Stimulated activated effector memory CD8-positive, alpha-beta T cell treated with anti-CD3 and anti-CD28 coated beads, Interleukin-12 subunit alpha, Interleukin-12 subunit beta, amount 100 ng/mL, for 72 hours (primary cell): Measurements from ENCODE around the gene NELL2.

ENCODE experiments used
- ATAC-seq: fragments of 150-1000 bp; cut with Tn5 transposase; 2 replicates; pipeline ENCODE4 v1.10.0; 2021
- DNase-seq, 2 donors: peaks; one replicate each; pipeline ENCODE4 v3.0.0; 2021 to 2022; ENCODE audit warnings: low spot score in 2 of 2
- H3K27ac Mint-ChIP-seq: one replicate; pipeline ENCODE4 v1.8.0; 2022; ENCODE audit warnings: mild to moderate bottlenecking, mixed read lengths
- H3K36me3 Mint-ChIP-seq: one replicate; pipeline ENCODE4 v1.8.0; 2022; ENCODE audit warnings: mild to moderate bottlenecking, mixed read lengths
- H3K4me1 Mint-ChIP-seq: one replicate; pipeline ENCODE4 v1.8.0; 2022; ENCODE audit warnings: mixed read lengths
- H3K4me3 Mint-ChIP-seq: one replicate; pipeline ENCODE4 v1.8.0; 2022; ENCODE audit warnings: mild to moderate bottlenecking, mixed read lengths
- H3K9me3 Mint-ChIP-seq: one replicate; pipeline ENCODE4 v1.8.0; 2022; ENCODE audit warnings: mixed read lengths

Gene NELL2

GRCh38 chr12:44544018-44544417 is 332.1 kb downstream of the NELL2 start:
- no peak for DNase-seq
- Mint-ChIP-seq H3K9me3 (no peaks in the 10 kb centered on the region), H3K27ac (no peak overlapping the region), H3K4me3 (no peak overlapping the region), H3K36me3 (no peaks in the 10 kb centered on the region), H3K4me1 (no peaks in the 10 kb centered on the region)
- ATAC-seq: no peak

- Mint-ChIP-seq H3K9me3 (no peaks in the 10 kb centered on the region), H3K27ac (no peak overlapping the region)
- DNase-seq: no peak
Measured at GRCh38 chr12:44542716-44543115, 333.4 kb downstream of the NELL2 start.

GRCh38 chr12:44537354-44537753 is 338.8 kb downstream of the NELL2 start:
- no peak overlapping the region for H3K4me3 Mint-ChIP-seq
- no peaks in the 10 kb centered on the region for H3K9me3 Mint-ChIP-seq
- ATAC-seq (no peak), DNase-seq (no peak)
- H3K36me3 Mint-ChIP-seq: no peaks in the 10 kb centered on the region
- H3K27ac Mint-ChIP-seq: no peak overlapping the region
- no peaks in the 10 kb centered on the region for H3K4me1 Mint-ChIP-seq

More at GRCh38 chr12:44542716-44543115, 333.4 kb downstream of the NELL2 start:
- H3K36me3 Mint-ChIP-seq: no peaks in the 10 kb centered on the region
- no peaks in the 10 kb centered on the region for H3K4me1 Mint-ChIP-seq
- no peak overlapping the region for H3K4me3 Mint-ChIP-seq
- ATAC-seq: no peak

- no peak overlapping the region for H3K27ac Mint-ChIP-seq
- ATAC-seq: no peak
- DNase-seq: no peak
Measured at GRCh38 chr12:44532940-44533339, 343.2 kb downstream of the NELL2 start.

GRCh38 chr12:44531320-44531971 is 344.7 kb downstream of the NELL2 start:
- H3K27ac Mint-ChIP-seq: no peak overlapping the region
- H3K4me1 Mint-ChIP-seq: no peaks in the 10 kb centered on the region
- no peak for ATAC-seq
- no peak for DNase-seq
- no peak overlapping the region for H3K4me3 Mint-ChIP-seq
- H3K36me3 Mint-ChIP-seq: no peaks in the 10 kb centered on the region
- no peaks in the 10 kb centered on the region for H3K9me3 Mint-ChIP-seq

More at GRCh38 chr12:44532940-44533339, 343.2 kb downstream of the NELL2 start:
- Mint-ChIP-seq H3K4me3 (no peak overlapping the region), H3K9me3 (no peaks in the 10 kb centered on the region), H3K36me3 (no peaks in the 10 kb centered on the region), H3K4me1 (no peaks in the 10 kb centered on the region)

- Mint-ChIP-seq H3K4me3 (no peak overlapping the region), H3K27ac (no peak overlapping the region), H3K36me3 (no peaks in the 10 kb centered on the region), H3K4me1 (no peaks in the 10 kb centered on the region), H3K9me3 (no peaks in the 10 kb centered on the region)
- DNase-seq (no peak), ATAC-seq (no peak)
Measured at GRCh38 chr12:44526655-44527182, 349.4 kb downstream of the NELL2 start.

GRCh38 chr12:44525806-44526654 is 350.1 kb downstream of the NELL2 start:
- Mint-ChIP-seq H3K27ac (no peak overlapping the region), H3K36me3 (no peaks in the 10 kb centered on the region), H3K4me1 (no peaks in the 10 kb centered on the region), H3K9me3 (no peaks in the 10 kb centered on the region), H3K4me3 (no peak overlapping the region)
- DNase-seq (no peak), ATAC-seq (no peak)

GRCh38 chr12:44523828-44524227 is 352.3 kb downstream of the NELL2 start:
- no peak for ATAC-seq
- no peak for DNase-seq
- H3K4me3 Mint-ChIP-seq: no peak overlapping the region
- H3K27ac Mint-ChIP-seq: no peak overlapping the region
- H3K9me3 Mint-ChIP-seq: no peaks in the 10 kb centered on the region
- peaks cover 12% of the 10 kb centered on the region for H3K36me3 Mint-ChIP-seq
- H3K4me1 Mint-ChIP-seq: no peaks in the 10 kb centered on the region

- H3K27ac Mint-ChIP-seq: no peak overlapping the region
- H3K36me3 Mint-ChIP-seq: peaks cover 18% of the 10 kb centered on the region
- DNase-seq (no peak), ATAC-seq (no peak)
- H3K9me3 Mint-ChIP-seq: no peaks in the 10 kb centered on the region
- H3K4me3 Mint-ChIP-seq: no peak overlapping the region
- H3K4me1 Mint-ChIP-seq: no peaks in the 10 kb centered on the region
Measured at GRCh38 chr12:44521702-44522101, 354.4 kb downstream of the NELL2 start.

- no peaks in the 10 kb centered on the region for H3K4me1 Mint-ChIP-seq
- no peak for DNase-seq
- H3K4me3 Mint-ChIP-seq: no peak overlapping the region
Measured at GRCh38 chr12:44519931-44520330, 356.2 kb downstream of the NELL2 start.

GRCh38 chr12:44511289-44511688 is 364.8 kb downstream of the NELL2 start:
- no peaks in the 10 kb centered on the region for H3K9me3 Mint-ChIP-seq
- no peaks in the 10 kb centered on the region for H3K4me1 Mint-ChIP-seq
- DNase-seq: no peak
- no peak for ATAC-seq
- H3K4me3 Mint-ChIP-seq: no peak overlapping the region
- no peaks in the 10 kb centered on the region for H3K36me3 Mint-ChIP-seq
- no peak overlapping the region for H3K27ac Mint-ChIP-seq

More at GRCh38 chr12:44519931-44520330, 356.2 kb downstream of the NELL2 start:
- Mint-ChIP-seq H3K27ac (no peak overlapping the region), H3K36me3 (peaks cover 18% of the 10 kb centered on the region), H3K9me3 (no peaks in the 10 kb centered on the region)
- ATAC-seq: no peak

GRCh38 chr12:44510510-44510909 is 365.6 kb downstream of the NELL2 start:
- ATAC-seq (no peak), DNase-seq (no peak)
- Mint-ChIP-seq H3K27ac (no peak overlapping the region), H3K4me3 (no peak overlapping the region), H3K9me3 (no peaks in the 10 kb centered on the region), H3K4me1 (no peaks in the 10 kb centered on the region), H3K36me3 (no peaks in the 10 kb centered on the region)

GRCh38 chr12:44510076-44510475 is 366.0 kb downstream of the NELL2 start:
- Mint-ChIP-seq H3K36me3 (no peaks in the 10 kb centered on the region), H3K4me3 (no peak overlapping the region), H3K27ac (no peak overlapping the region), H3K4me1 (no peaks in the 10 kb centered on the region), H3K9me3 (no peaks in the 10 kb centered on the region)
- ATAC-seq: no peak
- no peak for DNase-seq

GRCh38 chr12:44509471-44509870 is 366.6 kb downstream of the NELL2 start:
- Mint-ChIP-seq H3K4me3 (no peak overlapping the region), H3K4me1 (no peaks in the 10 kb centered on the region), H3K27ac (no peak overlapping the region), H3K36me3 (no peaks in the 10 kb centered on the region), H3K9me3 (no peaks in the 10 kb centered on the region)
- ATAC-seq: no peak
- no peak for DNase-seq

GRCh38 chr12:44507461-44507860 is 368.7 kb downstream of the NELL2 start:
- Mint-ChIP-seq H3K27ac (no peak overlapping the region), H3K4me1 (no peaks in the 10 kb centered on the region), H3K9me3 (no peaks in the 10 kb centered on the region), H3K36me3 (no peaks in the 10 kb centered on the region), H3K4me3 (no peak overlapping the region)
- ATAC-seq (no peak), DNase-seq (no peak)

GRCh38 chr12:44504799-44505198 is 371.3 kb downstream of the NELL2 start:
- Mint-ChIP-seq H3K27ac (no peak overlapping the region), H3K4me1 (no peaks in the 10 kb centered on the region)
- ATAC-seq: no peak

More at GRCh38 chr12:44504799-44505198, 371.3 kb downstream of the NELL2 start:
- H3K4me3 Mint-ChIP-seq: no peak overlapping the region
- H3K9me3 Mint-ChIP-seq: no peaks in the 10 kb centered on the region
- no peaks in the 10 kb centered on the region for H3K36me3 Mint-ChIP-seq
- DNase-seq: no peak
